Ovary (tissue), 9 donors: Measurements from ENCODE around the gene PLEKHH3. TPM values are rescaled to one million over a fixed set of nuclear protein-coding genes. Genes with fewer than 3 reads are reported as not detected.

ENCODE experiments used
- DNase-seq, 5 donors: peaks; one replicate each; pipeline ENCODE4 v3.0.0-alpha.2; 2019 to 2020
- H3K27ac ChIP-seq, 2 donors: fragments of 200-600 bp; one replicate each; pipeline versions ENCODE4 v1.5.1 to v1.8.0; 2019 to 2022
- H3K27me3 ChIP-seq: fragments of 200-600 bp; one replicate; pipeline ENCODE4 v1.8.0; 2022
- H3K36me3 ChIP-seq: fragments of 200-600 bp; sonication (generic); one replicate; pipeline ENCODE4 v1.5.1; 2019
- H3K4me1 ChIP-seq: one replicate; pipeline ENCODE4 v1.8.1; 2013; ENCODE audit warnings: mild to moderate bottlenecking, moderate library complexity; ENCODE audit not compliant: insufficient read depth
- H3K4me3 ChIP-seq: fragments of 200-600 bp; sonication (generic); one replicate; pipeline ENCODE4 v1.5.1; 2017
- H3K9me3 ChIP-seq, 2 donors: fragments of 200-600 bp in 1 of 2; sonication (generic) in 1 of 2; one replicate each; pipeline versions ENCODE4 v1.5.1 to v1.8.1; 2013 to 2019; ENCODE audit warnings: mild to moderate bottlenecking in 1 of 2, moderate library complexity in 1 of 2
- EP300 ChIP-seq: sonication (generic); formaldehyde crosslinking; IDR thresholded peaks from one replicate; pipeline ENCODE4 v1.6.1; 2017; ENCODE audit warnings: antibody characterized with exemption
- POLR2A ChIP-seq: fragments of 450-650 bp; IDR thresholded peaks from one replicate; pipeline ENCODE4 v1.6.1; 2017; ENCODE audit warnings: antibody characterized with exemption, mild to moderate bottlenecking, moderate library complexity
- WGBS, 3 donors: extraction: QIAGEN DNeasy Blood & Tissue Kit in 1 of 3; methylation state at CpG; one replicate each; pipeline versions ENCODE4 v1.1.5 to v1.1.7; 2013 to 2017; 5-methylcytosine and 5-hydroxymethylcytosine counted together
- intact Hi-C, 4 donors: fragments of 100-400 bp; cut with DNase I; formaldehyde crosslinking; loops; one replicate each; pipeline versions ENCODE4 v1.11.0 to v1.15.1; 2022 to 2023
- polyA plus RNA-seq, 2 donors: library from polyadenylated mRNA; stranded (reverse); fragments of 200-250 nt in 1 of 2; fragments of 350-450 nt in 1 of 2; fragmentation: Illumina TruSeq in 1 of 2; extraction: RNeasy Lipid Tissue Mini Kit (QIAGEN cat#74804) in 1 of 2; gene quantifications; one replicate each; pipeline ENCODE4 v1.2.3, GENCODE V29; 2013 to 2014
- total RNA-seq, 7 donors: library from RNA; depleted of rRNA in 2 of 7; stranded (reverse); fragments of >200 nt in 2 of 7; fragmentation: NEBNext Ultra II Directional in 3 of 7; extraction: Animal tissue kit (Norgen Biotek cat#: 25700) in 3 of 7; gene quantifications; one replicate each; pipeline versions ENCODE4 v1.1.0 to v1.2.4, GENCODE V29; 2016 to 2023
- TF ChIP-seq, protein P1 (sequence below), 3 donors: fragments of 450-650 bp in 2 of 3; fragments of 200-600 bp in 1 of 3; IDR thresholded peaks; one replicate each; pipeline versions ENCODE4 v1.5.1 to v1.8.0; 2016 to 2022; ENCODE audit warnings: antibody characterized with exemption in 3 of 3, mild to moderate bottlenecking in 1 of 3
- donor health status: DM: no; HTN: no; CAD: no; lungs with moderate emphysema.
- donor health status: DM: no; HTN: no; CAD: no.
- donor health status: Bipolar disorder and iron deficiency.
- donor health status: DM: yes; HTN: yes; CAD: no.
- donor health status: DM: no; HTN: no; CAD: no.
- donor health status: DM: yes; HTN: yes; CAD: no.

Gene PLEKHH3
- total and polyA plus RNA-seq, 9 donors, result 2.1 to 81.6 (median 37.4) TPM

DNA sequence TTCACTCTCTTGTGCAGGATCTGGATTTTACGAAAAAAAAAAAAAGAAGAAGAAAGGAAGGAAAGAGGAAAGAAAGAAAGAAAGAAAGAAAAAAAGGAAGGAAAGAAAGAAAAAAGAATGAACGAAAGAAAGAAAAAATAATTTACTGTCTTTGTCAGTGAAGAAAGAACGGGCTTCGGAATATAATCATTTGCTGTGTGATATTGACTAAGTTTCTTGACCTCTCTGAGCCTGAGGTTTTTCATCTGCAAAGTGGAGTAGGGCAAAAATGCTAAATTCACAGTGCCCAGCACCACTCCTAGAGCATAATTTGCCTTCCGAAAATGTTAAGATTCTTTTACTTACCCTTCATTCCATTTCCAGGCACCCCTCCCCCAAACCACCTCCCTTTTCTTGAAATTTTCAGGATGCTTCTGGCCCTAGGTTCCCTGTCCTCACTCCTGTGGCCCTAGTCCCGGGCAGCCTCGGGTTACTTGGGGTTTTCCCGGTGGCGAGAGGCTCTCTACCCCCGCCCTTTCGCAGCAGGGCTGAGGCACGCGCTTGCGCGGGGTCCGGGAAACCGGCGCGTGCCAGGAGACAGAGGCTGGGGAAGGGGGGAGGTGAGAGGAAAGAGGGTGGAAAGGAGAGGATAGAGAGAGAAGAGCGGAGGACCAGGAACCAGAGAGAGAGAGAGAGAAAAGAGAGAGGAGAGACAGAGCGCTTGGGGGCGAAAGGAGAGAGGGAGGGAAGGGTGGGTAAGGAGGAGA lies 5.4 kb upstream of the PLEKHH3 start, which contains the start of gene CNTNAP1:
CNTNAP1 (plus strand) TSS at position 556 of the 746 bp plus-strand sequence. CDS start 299 bp downstream, outside the sequence.
- peak within 1 kb of the TSS; percentile 50 for H3K4me3 ChIP-seq
- H3K4me1 ChIP-seq, result peaks cover 14% of the 10 kb centered on the region
- peak within 1 kb of the TSS in 1 of 2 donors; percentile 68 for H3K27ac ChIP-seq
- H3K9me3 ChIP-seq, result no peaks in the 10 kb centered on the region
- intact Hi-C loops, result loop anchor here in 3 of 4 donors (2.0 to 10.0 kb wide), 5 partner anchors 63 to 693 kb away; partner anchors contain the start of genes RETREG3 (in 2 of the 3), TUBG1 (in 2 of the 3), EZH1 (in 1 of the 3) and PSMC3IP (in 1 of the 3)
- TF ChIP-seq EP300 (peak; percentile 75), POLR2A (no peak)
- TF ChIP-seq, protein P1, sequence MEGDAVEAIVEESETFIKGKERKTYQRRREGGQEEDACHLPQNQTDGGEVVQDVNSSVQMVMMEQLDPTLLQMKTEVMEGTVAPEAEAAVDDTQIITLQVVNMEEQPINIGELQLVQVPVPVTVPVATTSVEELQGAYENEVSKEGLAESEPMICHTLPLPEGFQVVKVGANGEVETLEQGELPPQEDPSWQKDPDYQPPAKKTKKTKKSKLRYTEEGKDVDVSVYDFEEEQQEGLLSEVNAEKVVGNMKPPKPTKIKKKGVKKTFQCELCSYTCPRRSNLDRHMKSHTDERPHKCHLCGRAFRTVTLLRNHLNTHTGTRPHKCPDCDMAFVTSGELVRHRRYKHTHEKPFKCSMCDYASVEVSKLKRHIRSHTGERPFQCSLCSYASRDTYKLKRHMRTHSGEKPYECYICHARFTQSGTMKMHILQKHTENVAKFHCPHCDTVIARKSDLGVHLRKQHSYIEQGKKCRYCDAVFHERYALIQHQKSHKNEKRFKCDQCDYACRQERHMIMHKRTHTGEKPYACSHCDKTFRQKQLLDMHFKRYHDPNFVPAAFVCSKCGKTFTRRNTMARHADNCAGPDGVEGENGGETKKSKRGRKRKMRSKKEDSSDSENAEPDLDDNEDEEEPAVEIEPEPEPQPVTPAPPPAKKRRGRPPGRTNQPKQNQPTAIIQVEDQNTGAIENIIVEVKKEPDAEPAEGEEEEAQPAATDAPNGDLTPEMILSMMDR (IDR thresholded peaks at IDR 0.05), result no peak
- WGBS, 3 donors, result 11 to 13% (median 12%) methylated on average over 22 of the region's 22 CpGs
- no peaks in the 10 kb centered on the region for H3K36me3 ChIP-seq
- H3K27me3 ChIP-seq, result no peaks in the 10 kb centered on the region
- DNase-seq, result peak; percentile 71 to 82 (median 79)

DNA sequence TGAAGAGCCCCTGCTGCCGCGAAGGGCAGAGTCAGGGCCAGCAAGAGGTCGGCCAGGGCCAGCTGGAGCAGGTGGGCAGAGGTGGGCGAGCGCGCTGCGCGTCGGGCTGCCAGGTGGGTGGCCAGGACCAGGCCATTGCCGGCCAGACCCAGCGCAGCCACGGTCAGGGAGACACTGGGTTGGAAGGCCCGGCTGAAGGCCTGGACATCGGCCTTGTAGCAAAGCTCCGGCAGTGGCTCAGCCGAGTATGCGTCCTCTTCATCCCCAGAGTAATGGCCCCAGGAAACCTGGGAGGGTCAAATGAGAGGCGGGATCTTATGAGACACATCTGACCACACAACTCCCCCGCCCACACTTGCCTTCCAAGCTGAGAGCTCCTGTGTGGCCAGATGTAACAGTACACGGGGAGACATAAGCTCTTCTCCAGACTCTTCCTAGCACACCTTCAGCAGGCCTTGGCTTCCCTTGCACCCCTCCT lies 3.6 kb upstream of the PLEKHH3 start:
- H3K36me3 ChIP-seq, result no peaks in the 10 kb centered on the region
- intact Hi-C loops, result loop anchor here in 3 of 4 donors (2.0 to 10.0 kb wide), 5 partner anchors 64 to 694 kb away; partner anchors contain the start of genes RETREG3 (in 2 of the 3), TUBG1 (in 2 of the 3), EZH1 (in 1 of the 3) and PSMC3IP (in 1 of the 3)
- H3K27ac ChIP-seq, result peak overlapping the region; percentile 82 to 94
- no peaks in the 10 kb centered on the region for H3K27me3 ChIP-seq
- 39 to 47% (median 45%) methylated on average over 18 to 20 of the region's 20 CpGs for WGBS, 3 donors
- TF ChIP-seq, protein P1 (IDR thresholded peaks at IDR 0.05), result no peak
- TF ChIP-seq EP300 (no peak), POLR2A (no peak)
- peaks cover 14% of the 10 kb centered on the region for H3K4me1 ChIP-seq
- DNase-seq, result peak in 1 of 5 donors; percentile 64
- no peaks in the 10 kb centered on the region for H3K9me3 ChIP-seq
- H3K4me3 ChIP-seq, result peak overlapping the region; percentile 68

- WGBS, 3 donors, result 5 to 8% (median 6%) methylated on average over 61 to 78 of the region's 78 CpGs
- peak overlapping the region; percentile 68 for H3K4me3 ChIP-seq
- no peaks in the 10 kb centered on the region for H3K27me3 ChIP-seq
- no peaks in the 10 kb centered on the region for H3K9me3 ChIP-seq
- peak overlapping the region; percentile 82 to 94 for H3K27ac ChIP-seq
- peak; percentile 72 to 84 (median 77) for DNase-seq
- intact Hi-C loops, result loop anchor here in 3 of 4 donors (2.0 to 10.0 kb wide), 6 partner anchors 65 to 695 kb away; partner anchors contain the start of genes RETREG3 (in 3 of the 3), TUBG1 (in 3 of the 3), EZH1 (in 1 of the 3) and PSMC3IP (in 1 of the 3)
- TF ChIP-seq POLR2A (peak; percentile 33), EP300 (no peak)
- TF ChIP-seq, protein P1 (IDR thresholded peaks at IDR 0.05), result peak; percentile 88 to 98 (median 95)
- no peaks in the 10 kb centered on the region for H3K36me3 ChIP-seq
- H3K4me1 ChIP-seq, result peaks cover 16% of the 10 kb centered on the region
Observed at GRCh38 chr17:42679492-42680330, 2.9 kb upstream of the PLEKHH3 start.
